ENCODE measurements around the gene CCDC82.
"Not testable (repeated sequence)": the region's sequence is repeated elsewhere in the genome, so short reads cannot be mapped to it uniquely, and the experiment has no call there.

The CCDC82 gene

GRCh38 chr11:96389720-96390487 lies at the start of gene CCDC82, which contains the start of gene JRKL:
TSS of gene CCDC82 (minus strand) at chr11:96389912. CDS start at chr11:96384747, 5,165 bp downstream.
TSS of gene JRKL (plus strand) at chr11:96390013. CDS start at chr11:96390650, 637 bp downstream.
- peak; percentile 83 for DNase-seq

GRCh38 chr11:96432654-96433053 lies 42.9 kb upstream of the CCDC82 start:
- not testable (repeated sequence) for DNase-seq

DNA sequence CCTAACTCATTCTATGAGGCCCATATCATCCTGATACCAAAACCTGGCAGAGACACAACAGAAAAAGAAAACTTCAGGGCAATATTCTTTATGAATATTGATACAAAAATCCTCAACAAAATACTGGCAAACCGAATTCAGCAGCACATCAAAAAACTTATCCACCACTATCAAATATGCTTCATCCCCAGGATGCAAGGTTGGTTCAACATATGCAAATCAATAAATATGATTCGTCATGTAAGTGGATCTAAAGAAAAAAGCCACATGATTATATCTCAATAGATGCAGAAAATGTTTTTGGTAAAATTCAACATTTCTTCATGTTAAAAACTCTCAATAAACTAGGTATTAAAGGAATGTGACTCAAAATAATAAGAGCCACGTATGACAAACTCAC lies 41.0 kb upstream of the CCDC82 start:
- no peak for DNase-seq

- DNase-seq, result no peak
These were observed 35.0 kb upstream of the CCDC82 start for GRCh38 chr11:96424693-96425092.

GRCh38 chr11:96413408-96413807 lies 23.7 kb upstream of the CCDC82 start:
- DNase-seq, result no peak

GRCh38 chr11:96412761-96413381 lies 23.2 kb upstream of the CCDC82 start:
- DNase-seq, result no peak

DNA sequence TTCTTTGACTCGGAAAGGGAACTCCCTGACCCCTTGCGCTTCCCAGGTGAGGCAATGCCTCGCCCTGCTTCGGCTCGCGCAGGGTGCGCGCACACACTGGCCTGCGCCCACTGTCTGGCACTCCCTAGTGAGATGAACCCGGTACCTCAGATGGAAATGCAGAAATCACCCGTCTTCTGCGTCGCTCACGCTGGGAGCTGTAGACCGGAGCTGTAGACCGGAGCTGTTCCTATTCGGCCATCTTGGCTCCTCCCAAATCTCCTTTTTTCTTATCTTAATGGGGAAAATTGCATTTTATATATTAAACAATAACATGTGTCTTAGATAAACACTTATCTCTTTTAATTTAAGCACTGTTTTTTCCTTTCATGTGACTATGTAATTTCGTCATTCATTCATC lies 21.7 kb upstream of the CCDC82 start:
- not testable (repeated sequence) for DNase-seq

GRCh38 chr11:96400697-96401096 lies 11.0 kb upstream of the CCDC82 start:
- no peak for DNase-seq

DNA sequence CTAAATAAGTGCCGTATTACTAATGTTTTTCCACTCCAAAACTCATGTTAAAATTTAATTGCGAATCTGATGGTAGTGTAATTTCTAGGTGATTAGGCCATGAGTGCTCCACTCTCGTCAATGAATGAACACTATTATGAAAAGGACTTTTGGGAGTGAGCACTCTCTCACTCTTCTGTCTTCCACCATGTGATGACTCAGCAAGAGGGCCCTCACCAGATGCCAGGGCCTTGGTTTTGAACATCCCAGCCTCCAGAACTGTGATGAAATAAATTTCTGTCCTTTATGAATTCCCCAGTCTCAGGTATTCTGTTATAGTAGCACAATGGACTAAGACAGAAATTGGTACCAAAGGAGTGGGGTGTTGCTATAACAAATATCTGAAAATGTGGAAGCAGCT lies 8.2 kb upstream of the CCDC82 start:
- DNase-seq, result no peak

- DNase-seq, result no peak
These were observed 6.9 kb upstream of the CCDC82 start for GRCh38 chr11:96396637-96397036.

- no peak for DNase-seq
These were observed 5.1 kb upstream of the CCDC82 start for GRCh38 chr11:96394773-96395172.

- DNase-seq, result no peak
These were observed 4.1 kb upstream of the CCDC82 start for GRCh38 chr11:96393753-96394348.

- no peak for DNase-seq
These were observed 2.1 kb upstream of the CCDC82 start for GRCh38 chr11:96391698-96392307.

DNA sequence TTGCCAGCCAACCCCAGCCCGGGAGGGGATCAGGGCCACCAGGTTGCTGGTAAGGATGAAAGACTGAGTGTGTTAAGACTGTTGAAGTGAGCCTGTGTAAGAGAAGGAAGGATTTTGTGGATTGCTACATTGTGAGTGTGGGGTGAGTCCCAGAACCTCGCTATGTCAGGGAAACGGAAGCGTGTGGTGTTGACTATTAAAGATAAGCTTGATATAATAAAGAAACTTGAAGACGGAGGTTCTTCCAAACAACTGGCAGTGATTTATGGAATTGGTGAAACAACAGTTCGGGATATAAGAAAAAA lies 728 bp upstream of the CCDC82 start:
- no peak for DNase-seq

DNA sequence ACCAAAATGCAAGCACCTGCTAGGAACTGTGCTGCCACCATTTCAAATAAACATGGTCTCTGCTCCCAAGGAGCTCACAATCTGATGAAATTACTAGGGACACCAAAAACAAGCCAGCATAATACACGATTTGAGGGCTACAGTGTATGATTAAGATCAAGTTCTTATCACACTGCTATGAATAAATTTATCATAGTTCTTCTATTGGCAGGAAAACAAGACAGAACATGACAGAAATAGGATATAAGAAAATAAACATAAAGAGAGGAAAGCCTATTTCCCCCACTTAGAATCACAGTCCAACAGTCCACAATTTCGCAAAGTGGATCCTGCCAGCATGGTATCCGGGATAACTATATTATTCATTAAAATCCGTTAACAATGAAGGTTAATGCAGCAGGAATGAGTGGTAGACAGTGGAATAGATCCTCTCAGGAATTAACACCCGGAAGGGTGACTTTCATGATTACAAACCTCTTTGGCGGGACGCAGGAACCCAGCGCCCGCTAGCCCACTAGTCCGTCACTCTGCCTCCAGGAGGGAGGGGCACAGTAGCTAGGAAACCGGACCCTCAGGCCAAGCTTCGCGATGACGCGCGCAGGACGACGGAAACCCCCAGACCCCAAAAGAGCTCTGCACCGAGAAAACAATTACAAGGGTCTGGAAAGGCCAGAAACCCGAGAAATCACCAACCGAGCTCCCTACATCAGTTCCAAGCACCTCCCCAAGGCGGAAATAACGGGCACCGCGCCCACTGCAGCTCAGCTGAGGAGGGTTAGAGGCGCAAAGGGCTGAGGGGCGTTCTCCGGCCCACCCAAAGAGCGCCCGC lies 607 bp downstream of the CCDC82 start:
- no peak for DNase-seq

- no peak for DNase-seq
These were observed 4.5 kb downstream of the CCDC82 start for GRCh38 chr11:96385187-96385586.

GRCh38 chr11:96384156-96384555 lies 5.6 kb downstream of the CCDC82 start:
- DNase-seq, result peak; percentile 33

DNA sequence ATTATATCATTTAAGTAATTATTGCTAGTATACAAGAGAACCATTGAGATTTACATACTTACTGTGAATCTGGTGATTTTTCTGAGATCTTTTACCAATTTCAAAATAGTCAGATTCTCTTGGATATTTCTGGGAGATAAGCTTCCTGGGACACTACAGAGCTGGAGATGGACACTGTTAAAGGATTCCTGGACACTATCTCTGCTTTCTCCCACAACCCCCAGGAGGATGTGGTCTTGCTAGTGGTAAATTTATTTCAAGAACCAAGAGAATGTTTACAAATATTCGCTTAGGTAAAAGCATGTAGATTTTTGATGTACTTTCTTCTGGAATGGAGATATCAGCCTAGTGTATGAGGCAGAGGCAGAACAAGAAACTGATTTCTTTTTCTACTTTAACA lies 12.9 kb downstream of the CCDC82 start:
- DNase-seq, result no peak

GRCh38 chr11:96373826-96374225 lies 15.9 kb downstream of the CCDC82 start:
- DNase-seq, result no peak

- no peak for DNase-seq
These were observed 22.4 kb downstream of the CCDC82 start for GRCh38 chr11:96367342-96367741.

DNA sequence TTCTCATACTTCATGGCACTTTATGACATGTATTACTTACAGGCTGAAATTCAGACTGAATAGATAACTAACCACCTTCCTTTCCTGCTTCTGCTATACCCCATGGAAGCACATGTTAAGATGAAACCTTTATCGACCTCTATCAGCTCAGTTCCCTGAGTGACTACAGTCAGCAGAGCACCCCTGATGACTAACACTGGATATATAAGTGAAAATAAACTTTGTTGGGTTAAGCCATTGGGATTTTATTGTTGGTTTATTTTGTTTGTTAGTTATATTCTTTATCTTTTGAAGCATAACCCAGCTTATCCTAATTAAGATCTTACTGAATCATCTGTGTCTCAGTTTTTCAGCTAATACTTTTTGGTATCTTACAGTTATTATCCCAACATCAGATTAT lies 23.7 kb downstream of the CCDC82 start:
- no peak for DNase-seq

DNA sequence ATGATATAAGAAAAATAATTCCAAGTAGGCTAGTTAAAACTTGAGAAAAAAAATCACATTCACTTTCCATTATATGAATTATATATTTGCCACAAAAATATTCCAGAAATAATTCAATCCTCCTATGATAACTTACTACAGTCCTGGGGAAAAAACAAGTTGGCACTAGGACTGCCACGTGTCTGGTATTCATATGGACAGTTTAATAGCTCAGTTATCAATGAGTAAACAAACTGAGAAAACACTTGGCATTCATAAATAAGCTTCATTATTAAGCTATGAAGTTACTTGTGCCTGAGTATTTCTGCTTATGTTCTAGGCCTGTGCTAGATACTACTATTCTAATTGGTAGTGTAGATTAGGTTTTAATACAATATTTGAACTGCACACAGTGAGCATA lies 24.2 kb downstream of the CCDC82 start:
- DNase-seq, result no peak

GRCh38 chr11:96361778-96362177 lies 27.9 kb downstream of the CCDC82 start:
- no peak for DNase-seq

Data from NCI-H187 treated with DMSO at 0.1 percent for 48 hours (cell line).